ENCODE results near the gene RASAL2.

DNA sequence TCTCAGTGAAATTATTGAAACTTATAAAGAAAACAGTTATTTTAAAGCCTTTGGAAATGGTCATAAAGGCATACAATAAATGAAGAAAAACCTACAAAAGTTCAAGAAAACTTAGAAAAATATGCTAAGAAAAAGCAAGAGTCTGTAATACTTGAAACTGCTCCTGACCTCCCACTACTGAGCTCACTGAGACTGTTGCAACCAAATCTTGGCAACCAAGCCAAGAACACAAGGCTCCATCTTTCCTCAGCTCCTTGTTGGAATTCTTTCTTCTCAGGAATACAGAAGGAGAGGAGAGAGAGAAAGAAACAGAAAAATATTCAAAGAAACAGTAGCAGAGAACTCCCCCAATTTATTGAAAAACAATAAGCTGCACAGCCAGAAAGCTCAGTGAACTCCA lies 160.5 kb downstream of the RASAL2 start:
- no peak for TF ChIP-seq TBX2 (CRISPR knock-in tag; IDR thresholded peaks at IDR 0.05; ENCODE audit: borderline replicate concordance)
- TF ChIP-seq KDM1A (CRISPR knock-in tag; IDR thresholded peaks at IDR 0.05), result no peak
- TF ChIP-seq MAZ (IDR thresholded peaks at IDR 0.05; ENCODE audit: borderline replicate concordance, low read depth, low read length), result no peak
- no peak for TF ChIP-seq MAZ (CRISPR knock-in tag; IDR thresholded peaks at IDR 0.05; ENCODE audit: low read depth)
- TF ChIP-seq, protein P1, sequence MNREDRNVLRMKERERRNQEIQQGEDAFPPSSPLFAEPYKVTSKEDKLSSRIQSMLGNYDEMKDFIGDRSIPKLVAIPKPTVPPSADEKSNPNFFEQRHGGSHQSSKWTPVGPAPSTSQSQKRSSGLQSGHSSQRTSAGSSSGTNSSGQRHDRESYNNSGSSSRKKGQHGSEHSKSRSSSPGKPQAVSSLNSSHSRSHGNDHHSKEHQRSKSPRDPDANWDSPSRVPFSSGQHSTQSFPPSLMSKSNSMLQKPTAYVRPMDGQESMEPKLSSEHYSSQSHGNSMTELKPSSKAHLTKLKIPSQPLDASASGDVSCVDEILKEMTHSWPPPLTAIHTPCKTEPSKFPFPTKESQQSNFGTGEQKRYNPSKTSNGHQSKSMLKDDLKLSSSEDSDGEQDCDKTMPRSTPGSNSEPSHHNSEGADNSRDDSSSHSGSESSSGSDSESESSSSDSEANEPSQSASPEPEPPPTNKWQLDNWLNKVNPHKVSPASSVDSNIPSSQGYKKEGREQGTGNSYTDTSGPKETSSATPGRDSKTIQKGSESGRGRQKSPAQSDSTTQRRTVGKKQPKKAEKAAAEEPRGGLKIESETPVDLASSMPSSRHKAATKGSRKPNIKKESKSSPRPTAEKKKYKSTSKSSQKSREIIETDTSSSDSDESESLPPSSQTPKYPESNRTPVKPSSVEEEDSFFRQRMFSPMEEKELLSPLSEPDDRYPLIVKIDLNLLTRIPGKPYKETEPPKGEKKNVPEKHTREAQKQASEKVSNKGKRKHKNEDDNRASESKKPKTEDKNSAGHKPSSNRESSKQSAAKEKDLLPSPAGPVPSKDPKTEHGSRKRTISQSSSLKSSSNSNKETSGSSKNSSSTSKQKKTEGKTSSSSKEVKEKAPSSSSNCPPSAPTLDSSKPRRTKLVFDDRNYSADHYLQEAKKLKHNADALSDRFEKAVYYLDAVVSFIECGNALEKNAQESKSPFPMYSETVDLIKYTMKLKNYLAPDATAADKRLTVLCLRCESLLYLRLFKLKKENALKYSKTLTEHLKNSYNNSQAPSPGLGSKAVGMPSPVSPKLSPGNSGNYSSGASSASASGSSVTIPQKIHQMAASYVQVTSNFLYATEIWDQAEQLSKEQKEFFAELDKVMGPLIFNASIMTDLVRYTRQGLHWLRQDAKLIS (CRISPR knock-in tag; IDR thresholded peaks at IDR 0.05), result no peak
- no peak for TF ChIP-seq JUN (CRISPR knock-in tag; IDR thresholded peaks at IDR 0.05)
- TF ChIP-seq, protein P2, sequence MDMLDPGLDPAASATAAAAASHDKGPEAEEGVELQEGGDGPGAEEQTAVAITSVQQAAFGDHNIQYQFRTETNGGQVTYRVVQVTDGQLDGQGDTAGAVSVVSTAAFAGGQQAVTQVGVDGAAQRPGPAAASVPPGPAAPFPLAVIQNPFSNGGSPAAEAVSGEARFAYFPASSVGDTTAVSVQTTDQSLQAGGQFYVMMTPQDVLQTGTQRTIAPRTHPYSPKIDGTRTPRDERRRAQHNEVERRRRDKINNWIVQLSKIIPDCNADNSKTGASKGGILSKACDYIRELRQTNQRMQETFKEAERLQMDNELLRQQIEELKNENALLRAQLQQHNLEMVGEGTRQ (IDR thresholded peaks at IDR 0.05; ENCODE audit: low read depth, low read length), result no peak
- TF ChIP-seq, protein P2 (CRISPR knock-in tag; IDR thresholded peaks at IDR 0.05; ENCODE audit: borderline replicate concordance), result no peak
- TF ChIP-seq TCF7L2 (IDR thresholded peaks at IDR 0.05; ENCODE audit: low read depth, low read length), result no peak
- TF ChIP-seq ZFP82 (CRISPR knock-in tag; IDR thresholded peaks at IDR 0.05; ENCODE audit: borderline replicate concordance), result no peak
- TF ChIP-seq, protein P3, sequence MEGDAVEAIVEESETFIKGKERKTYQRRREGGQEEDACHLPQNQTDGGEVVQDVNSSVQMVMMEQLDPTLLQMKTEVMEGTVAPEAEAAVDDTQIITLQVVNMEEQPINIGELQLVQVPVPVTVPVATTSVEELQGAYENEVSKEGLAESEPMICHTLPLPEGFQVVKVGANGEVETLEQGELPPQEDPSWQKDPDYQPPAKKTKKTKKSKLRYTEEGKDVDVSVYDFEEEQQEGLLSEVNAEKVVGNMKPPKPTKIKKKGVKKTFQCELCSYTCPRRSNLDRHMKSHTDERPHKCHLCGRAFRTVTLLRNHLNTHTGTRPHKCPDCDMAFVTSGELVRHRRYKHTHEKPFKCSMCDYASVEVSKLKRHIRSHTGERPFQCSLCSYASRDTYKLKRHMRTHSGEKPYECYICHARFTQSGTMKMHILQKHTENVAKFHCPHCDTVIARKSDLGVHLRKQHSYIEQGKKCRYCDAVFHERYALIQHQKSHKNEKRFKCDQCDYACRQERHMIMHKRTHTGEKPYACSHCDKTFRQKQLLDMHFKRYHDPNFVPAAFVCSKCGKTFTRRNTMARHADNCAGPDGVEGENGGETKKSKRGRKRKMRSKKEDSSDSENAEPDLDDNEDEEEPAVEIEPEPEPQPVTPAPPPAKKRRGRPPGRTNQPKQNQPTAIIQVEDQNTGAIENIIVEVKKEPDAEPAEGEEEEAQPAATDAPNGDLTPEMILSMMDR (CRISPR knock-in tag; IDR thresholded peaks at IDR 0.05), result no peak
- TF ChIP-seq CEBPG (CRISPR knock-in tag; IDR thresholded peaks at IDR 0.05), result no peak
- TF ChIP-seq XRCC5 (optimal IDR thresholded peaks at IDR 0.05; ENCODE audit: low read length), result no peak
- TF ChIP-seq, protein P4, sequence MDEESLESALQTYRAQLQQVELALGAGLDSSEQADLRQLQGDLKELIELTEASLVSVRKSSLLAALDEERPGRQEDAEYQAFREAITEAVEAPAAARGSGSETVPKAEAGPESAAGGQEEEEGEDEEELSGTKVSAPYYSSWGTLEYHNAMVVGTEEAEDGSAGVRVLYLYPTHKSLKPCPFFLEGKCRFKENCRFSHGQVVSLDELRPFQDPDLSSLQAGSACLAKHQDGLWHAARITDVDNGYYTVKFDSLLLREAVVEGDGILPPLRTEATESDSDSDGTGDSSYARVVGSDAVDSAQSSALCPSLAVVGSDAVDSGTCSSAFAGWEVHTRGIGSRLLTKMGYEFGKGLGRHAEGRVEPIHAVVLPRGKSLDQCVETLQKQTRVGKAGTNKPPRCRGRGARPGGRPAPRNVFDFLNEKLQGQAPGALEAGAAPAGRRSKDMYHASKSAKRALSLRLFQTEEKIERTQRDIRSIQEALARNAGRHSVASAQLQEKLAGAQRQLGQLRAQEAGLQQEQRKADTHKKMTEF (CRISPR knock-in tag; IDR thresholded peaks at IDR 0.05), result no peak

Measured in HepG2 (cell line).